GM18520 (cell line): ENCODE measurements around the gene CEP63.

ENCODE experiments used
- ATAC-seq: cut with Tn5 transposase; IDR thresholded peaks from one replicate; pipeline ENCODE4 v1.9.1; 2021; ENCODE audit not compliant: unreplicated experiment

Gene CEP63

DNA sequence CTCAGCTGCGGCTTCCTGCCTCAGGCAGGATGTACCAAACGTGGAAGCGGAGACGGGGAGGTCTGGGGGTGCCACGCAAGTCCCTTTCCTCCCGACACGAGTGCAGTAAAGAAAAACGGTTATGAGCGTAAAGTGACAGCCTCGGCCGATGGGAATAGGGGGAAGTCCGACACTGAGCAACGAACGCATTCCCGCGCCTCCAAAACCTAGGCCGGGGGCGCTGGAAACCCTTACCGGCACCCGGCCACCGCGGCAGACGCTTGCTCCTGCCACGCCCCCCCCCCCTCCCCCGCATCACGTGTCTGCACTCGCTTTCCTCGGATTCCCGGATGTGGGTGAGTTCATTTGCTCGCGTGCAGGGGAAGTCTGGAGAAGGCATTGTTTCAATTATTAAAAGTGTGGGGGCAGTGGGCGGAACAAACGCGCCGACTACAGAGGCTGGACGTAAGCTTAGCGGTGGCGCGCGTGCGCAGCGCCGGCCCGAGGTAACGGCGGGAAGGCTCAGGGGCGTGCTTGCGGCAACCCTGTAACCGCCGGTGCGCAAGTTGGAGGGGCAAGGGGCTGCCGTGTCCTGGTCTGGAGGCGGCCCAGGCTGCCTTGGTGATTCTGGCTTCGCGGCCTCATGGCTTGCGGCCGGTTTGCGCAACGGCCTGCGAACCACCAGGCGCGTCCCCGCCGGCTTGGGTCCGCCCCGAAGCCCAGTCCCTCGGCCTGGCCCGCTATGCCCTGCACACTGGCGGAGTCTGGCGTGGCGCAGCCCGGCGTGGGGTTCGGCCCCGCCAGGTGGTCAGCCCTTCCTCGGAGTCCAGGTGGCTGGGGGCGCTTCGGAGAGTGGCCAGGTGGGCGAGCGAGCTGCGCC is at the start of gene CEP63, which contains the start of gene ANAPC13:
CEP63 (plus strand) TSS at position 340 of the 859 bp plus-strand sequence. CDS start 9,264 bp downstream, outside the sequence.
ANAPC13 (minus strand) TSS at position 268 of the 859 bp plus-strand sequence. CDS start 3,081 bp downstream, outside the sequence.
- ATAC-seq = peak; percentile 66

DNA sequence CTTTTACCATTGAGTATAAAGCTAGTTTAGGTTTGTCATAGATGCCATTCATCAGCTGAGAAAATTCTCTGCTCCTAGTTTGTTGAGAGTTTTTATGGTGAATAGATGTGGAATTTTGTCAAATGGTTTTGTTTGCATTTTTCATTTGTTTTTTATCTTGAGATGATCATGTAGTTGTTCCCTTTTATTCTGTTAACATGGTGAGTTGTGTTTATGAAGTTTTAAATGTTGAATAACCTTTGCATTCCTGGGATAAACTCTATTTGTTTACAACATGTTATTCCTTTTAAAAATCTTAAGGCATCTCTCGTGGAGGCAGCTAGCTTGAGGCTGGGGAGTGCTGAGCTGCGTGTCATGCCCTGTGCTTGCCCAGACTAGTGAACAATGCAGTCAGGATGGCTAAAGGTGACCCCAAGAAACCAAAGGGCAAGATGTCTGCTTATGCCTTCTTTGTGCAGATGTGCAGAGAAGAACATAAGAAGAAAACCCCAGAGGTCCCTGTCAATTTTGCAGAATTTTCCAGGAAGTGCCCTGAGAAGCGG is 48.6 kb upstream of the CEP63 start:
- no peak for ATAC-seq

DNA sequence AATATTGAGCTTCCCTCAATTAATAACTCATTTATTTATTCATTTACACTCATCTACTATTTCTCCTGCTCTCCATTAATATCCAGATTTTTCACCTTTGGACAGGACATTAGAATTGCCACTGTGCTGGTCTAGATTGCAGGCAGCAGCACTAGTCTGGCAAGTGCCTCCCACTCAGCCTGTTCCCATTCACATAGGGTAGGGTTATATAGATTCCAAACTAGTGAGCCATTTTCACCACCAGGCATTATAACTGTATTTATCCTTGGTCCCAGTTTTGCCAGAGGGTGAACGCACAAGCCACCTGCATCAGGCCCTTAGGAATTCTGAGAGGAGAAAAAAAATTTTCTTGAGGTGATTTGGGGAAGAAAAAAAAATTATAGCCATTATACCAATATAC is 44.5 kb upstream of the CEP63 start:
- no peak for ATAC-seq

DNA sequence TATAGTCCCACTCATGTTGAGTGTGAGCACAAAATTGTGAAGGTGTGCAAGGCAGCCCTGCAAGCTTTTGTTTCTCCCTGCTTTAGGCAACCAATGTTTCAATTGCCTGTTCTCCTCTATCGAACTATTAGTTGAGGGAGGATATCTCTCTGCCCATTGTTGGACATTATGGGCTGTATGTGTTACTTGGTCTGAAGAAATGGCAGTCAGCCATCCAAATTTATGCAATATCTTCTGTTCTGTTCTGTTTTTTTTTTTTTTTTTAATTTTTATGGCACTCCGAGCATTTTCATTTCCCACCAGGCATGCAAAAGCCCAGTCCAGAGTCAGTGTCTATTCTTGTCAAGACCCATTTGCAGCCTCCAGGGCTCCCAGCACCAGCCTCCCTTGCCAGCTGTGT is 44.0 kb upstream of the CEP63 start:
- no peak for ATAC-seq

DNA sequence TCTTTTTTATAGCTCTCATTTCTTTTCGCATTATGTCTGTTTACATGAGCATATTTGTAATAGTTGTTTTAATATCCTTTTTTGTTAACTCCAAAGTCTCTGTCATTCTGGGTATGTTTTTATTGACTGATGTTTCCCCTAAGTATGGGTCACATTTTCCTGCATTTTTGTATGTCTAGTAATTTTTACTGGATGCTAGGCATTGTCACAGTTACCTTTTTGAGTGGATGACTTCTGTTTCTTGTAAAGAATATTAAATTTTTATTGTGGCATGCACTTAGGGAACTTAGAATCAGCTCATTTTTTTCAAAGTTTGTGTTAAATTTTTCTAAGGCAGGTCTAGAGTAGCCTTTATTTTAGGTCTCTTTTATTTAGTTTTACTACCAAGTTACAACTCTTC is 40.8 kb upstream of the CEP63 start:
- no peak for ATAC-seq

DNA sequence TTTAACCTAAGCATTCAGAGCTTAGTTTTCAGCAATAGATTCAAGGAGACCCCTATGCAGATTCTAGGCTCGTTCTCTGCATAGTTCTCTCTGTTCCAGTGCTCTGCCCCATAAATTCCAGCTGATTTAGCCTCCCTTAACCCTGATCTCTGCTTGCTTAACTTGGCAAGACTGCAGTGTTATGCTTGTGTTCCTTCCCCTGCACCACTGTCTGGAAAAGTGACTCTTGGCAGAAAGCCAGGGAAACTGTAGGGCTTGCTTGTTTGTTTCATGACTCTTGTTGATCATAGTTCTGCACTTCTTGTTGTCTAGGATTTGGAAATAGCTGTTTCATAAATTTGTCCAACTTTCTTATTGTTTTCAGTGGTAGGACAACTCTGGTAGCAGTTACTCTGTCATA is 40.2 kb upstream of the CEP63 start:
- ATAC-seq = no peak

DNA sequence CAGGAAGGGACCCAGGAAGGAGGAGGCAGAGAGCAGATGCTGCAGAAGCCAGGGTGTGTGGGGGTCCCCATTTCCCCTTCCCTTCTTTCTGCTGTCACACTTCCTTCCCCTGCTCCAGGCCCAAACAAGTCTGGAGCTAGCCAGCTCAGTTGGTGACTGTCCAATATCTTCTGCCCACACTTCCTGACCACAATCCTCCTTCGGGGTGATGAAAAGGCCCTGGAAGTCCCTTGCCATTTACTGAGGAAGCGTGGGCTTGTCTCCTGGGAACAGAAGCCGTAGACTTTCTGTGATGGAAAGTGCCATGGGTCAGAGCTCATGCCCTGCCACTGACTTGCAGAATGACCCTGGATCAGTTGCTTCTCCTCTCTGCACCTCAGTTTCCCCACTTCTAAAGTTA is 39.1 kb upstream of the CEP63 start:
- ATAC-seq = no peak

DNA sequence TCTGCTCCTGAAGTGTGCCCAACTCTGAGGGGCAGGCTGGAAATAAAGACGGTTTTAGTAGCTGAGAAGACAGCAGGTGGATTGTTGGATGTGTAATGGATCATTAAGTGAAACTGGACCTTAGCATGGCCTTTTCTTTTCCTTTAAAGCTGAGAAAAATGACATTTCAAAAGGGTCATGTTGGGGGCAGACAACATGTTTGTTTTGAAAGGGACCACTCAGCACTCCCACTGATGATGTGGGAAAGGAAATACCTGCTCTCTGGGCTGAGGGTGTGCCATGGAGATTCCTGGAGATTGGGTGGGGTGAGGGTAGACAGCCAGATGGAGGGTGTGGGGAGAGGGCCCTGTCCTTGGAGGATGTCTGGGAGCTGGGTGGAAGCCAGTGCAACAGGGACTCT is 38.5 kb upstream of the CEP63 start:
- ATAC-seq = no peak

DNA sequence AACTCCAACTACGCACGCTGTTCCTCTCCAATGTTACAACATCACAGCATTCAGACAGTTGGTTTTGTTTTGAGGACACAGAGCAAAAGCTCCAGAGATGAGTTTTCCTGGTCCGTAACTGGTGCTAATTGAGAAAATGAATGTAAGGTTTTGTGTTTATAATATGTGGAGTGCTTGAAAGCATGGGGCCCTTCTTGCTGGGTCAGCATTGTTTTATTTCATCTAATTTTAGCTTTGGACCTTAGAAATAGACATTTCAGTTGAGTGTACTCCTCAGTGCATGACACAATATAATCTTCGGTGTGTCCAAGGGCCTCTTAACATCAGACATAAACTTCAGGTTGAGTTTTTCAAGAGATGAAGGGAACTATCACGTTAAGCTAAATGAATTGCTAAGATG is 37.2 kb upstream of the CEP63 start:
- ATAC-seq = no peak

DNA sequence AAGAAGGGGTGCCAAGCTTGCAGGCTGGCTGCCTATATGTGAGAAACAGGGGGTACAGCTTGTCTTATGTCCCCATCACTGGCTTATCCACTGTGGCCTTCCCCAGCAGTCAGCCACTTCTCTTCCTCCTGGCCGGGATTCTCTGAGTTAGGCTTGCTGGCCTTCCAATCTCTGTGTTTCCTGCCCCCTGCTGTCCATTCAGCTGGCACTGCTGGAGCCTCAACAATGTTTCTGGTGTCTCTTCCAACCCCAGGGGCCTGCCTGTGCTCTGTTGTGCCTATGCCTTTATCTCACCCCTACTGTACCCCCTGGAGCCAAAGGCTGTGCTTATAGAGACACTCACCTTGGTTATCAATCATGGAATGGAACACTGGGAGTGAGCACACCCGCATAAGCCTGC is 36.6 kb upstream of the CEP63 start:
- no peak for ATAC-seq

DNA sequence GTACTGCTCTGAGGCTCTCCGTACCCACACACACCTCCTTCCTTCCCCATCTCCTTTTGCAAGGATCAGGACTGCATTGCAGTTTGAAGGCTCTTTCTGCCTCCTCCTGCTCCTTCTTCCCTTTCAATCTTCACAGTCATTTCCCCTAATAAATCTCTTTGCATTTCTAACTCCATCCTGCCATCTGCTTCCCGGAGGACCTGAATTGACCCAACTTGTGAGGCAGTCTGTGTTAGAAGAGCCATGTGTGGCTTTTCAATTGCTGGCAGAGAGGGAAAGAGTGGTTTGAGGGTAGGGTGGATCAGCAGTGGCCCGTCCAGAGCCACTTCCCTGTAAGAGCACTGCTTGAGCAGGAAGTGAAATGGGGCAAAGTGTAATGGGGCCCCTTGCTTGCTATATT is 35.9 kb upstream of the CEP63 start:
- no peak for ATAC-seq

DNA sequence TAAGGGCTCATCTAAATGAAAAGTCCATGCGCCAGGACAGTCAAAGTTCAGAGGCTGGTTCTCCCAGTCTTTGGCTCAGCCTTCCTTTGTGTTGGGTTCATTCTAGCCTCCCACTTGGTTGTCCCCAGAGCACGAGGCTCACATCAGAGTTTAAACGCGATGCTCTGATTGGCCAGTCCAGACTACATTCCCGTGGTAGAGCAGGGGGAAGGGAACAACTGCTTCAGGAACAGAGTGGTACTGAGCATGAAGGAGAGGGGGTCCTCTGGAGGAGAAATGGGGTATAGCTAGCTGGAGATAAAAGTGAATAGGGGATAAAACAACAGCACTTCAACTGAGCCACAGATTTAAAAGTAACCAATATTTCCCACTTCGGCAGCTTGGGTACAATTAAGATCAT is 32.2 kb upstream of the CEP63 start:
- no peak for ATAC-seq

DNA sequence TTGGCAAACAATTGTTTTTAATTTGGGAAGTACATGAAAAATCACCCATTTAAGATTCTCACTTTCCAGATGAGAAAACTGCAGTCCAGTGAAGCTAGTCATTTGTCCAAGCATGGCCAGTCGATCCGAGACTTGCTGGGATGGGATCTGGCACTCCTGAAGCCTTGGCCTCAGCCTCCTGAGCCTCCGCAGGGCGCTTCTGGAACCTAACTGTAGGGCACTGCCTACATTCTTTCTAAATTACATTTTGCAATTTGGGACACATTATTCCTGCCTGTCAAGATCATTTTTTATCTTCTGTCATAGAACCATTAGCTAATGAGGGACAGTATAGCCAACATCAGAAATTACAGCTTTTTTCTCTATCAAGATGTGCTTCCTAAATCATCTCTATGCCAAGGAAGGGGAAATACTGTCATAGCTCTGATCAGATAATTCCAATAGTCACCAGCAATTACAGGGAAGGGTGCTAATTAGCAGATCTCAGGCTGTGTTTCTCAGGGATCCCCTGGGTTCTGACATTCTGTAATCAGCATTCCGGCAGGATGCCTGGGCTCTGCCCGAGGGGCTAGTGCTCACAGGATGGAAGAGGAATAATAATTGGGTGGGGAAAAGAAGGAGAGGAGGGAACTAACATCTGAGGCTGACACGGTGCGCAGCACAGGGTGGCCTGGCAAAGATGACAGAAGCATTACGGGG is 28.3 kb upstream of the CEP63 start:
- no peak for ATAC-seq

DNA sequence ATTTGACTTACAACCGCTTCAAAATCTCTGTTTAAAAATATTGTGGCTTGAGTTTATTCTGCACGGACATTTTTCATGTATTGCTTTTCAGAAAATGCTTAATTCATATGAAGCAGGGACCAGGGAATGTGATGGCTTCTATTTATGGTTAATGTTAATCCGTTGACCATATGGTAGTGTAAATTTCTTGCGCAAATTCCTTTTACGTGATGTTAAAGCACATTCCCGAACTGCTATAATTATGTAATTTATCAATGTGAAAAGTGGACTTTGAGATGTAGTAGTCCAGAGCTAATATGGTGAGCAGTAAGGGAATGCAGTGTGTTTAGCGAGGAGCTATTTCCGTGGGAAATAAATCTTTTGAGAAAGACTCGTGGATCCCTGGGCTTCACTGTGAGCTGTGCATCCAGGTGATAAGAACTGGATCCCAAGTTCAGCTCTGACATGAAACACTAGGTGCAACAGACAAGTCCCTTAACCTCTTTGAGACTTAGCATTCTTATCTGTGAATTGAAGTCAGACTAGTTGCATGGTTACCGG is 27.4 kb upstream of the CEP63 start:
- ATAC-seq = no peak

DNA sequence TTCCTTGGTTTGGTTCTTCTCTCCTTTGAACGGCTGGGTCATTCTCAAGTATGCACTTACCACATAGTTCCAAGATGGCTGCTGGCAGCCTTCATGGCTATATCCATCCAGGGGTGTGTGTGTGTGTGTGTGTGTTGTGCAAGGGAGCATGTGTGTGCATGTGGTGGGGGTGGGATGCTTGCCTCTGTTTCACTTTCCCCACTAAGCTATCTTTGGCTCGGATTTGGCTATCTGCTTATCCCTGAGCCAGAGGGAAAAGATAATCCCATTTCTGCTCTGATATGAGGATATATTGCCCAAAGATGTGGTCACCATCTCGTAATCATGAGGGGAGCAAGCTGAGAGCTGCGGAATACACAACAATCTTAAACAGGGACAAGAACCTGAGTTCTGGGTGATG is 26.3 kb upstream of the CEP63 start:
- ATAC-seq = no peak

DNA sequence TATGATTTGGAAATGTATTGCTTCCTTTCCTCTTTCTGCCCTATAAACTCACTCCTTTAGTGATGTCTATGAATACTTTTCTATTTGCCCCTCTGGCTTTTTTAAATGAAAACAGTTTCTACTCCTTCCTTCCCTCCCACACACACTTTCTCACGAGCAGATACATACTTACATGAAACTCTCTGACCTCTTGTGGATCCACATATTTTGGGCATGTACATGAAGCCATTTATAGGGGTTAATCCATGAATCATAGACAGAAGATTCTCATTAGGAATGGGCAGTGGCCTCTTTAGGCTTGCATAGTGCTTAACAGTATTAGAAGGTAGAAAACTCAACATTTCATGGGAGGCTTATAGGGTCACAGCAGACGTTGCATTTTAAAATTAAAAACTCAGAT is 24.9 kb upstream of the CEP63 start:
- ATAC-seq = no peak

DNA sequence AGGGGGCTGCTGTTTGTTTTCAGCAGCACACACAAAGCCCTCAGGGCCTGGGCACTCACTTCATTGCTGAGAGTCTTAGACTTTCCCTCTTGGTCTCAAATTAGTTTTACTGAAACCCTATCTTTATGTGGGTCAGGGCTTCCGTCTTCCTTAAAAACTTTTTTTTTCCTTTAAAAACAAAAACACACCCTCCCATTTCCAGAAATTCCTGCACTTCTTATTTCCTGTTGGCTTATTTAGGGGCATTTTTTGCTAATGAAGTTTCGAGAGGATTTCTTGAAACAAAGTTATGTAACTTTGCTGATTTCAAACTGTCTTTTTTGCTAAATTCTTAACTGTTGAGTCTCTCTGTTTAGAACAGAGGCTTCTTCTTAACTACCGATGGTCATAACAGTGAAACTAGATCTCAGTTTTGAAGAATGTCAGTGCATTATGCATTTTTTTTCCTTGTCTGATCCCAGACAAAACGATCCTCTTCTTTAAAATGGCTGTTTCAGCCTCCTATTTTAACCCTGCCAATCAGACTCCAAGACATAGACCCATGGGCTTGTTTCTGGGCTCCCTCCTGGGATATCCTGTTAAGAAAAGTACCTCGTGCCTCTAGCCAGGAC is 23.4 kb upstream of the CEP63 start:
- no peak for ATAC-seq

DNA sequence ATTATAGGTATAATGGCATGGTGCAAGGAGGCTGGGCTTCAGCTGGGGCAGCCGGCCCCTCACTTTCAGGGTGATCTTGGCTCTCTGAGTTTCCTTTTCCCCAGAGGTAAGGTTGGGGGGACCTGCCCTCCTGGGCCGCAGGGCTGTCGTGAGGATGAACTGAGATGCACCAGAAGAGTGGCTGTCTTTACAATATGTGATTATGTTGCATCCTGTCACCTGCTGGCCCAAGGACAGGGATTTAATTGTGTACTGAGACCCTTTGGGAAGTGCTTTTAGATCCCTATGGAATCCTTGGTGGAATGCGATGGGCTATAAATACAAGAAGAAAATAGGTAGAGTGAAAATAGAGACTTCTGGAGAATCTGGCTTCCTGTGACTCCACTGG is 22.2 kb upstream of the CEP63 start:
- no peak for ATAC-seq

DNA sequence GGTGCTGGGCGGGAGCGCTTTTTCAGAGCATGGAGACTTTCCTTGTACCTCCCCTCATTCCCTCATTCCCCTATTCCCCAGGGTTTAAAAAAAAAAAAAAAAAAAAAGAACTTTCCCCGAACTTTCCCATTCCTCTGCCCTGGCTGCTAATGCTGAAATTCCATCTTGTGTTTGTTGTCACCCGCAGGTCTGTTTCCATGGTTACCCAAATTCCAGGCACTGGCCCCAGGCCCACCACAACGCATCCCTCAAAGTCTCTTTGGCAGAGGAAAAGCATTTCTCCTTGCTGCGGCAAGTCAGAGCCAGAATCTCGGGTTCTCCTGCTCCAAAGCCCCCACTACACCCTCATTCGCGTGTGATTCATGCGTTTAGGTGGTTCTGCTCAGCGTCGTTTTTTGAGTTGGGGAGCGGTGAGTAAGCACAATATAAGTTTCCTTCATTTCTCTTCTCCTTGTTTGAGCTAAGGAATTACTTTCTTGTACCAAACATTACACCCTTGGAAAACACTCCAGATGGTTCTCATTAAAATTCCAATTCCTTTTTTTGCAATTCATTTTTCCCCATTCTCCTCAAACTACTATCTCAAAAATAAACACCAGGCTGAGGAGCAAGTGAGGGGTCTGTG is 21.7 kb upstream of the CEP63 start:
- ATAC-seq = no peak

DNA sequence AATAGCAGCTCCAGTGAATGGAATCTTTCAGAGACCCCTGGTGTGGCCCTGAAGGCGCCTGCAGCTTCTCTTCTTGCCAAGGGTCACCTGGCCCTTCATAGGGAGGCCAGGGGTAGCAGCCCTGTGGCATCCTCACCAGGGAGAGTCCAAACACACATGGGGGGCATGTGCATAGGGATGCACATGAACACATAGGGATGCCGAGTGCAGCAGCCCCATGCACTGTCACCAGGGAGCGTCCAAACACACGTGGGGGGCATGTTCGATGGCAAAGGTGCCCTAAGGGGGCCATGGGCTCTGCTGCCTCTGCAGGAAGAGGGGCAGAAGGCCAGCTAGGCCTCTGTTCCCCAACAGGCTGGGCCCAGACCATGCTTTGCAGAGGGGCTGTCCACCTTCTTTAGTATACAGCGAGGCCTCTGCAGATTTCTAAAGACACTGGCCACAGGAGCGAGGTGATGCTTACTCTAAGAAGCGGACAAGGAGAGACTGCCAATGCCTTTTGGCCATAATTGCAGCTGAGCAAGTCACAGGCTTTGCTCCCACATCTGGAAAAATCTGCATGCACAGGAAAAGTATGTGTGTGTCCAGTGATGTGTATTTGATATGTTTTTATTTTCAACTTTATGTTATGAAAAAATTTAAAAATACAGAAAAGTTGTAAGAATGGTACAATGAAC is 21.0 kb upstream of the CEP63 start:
- no peak for ATAC-seq
